ENCODE data around the gene TMEM89. TPM values are rescaled to one million over a fixed set of nuclear protein-coding genes. Genes with fewer than 3 reads are reported as not detected.

TMEM89 gene
- polyA plus RNA-seq, 3 donors: 0.21 TPM; not detected in 2

DNA sequence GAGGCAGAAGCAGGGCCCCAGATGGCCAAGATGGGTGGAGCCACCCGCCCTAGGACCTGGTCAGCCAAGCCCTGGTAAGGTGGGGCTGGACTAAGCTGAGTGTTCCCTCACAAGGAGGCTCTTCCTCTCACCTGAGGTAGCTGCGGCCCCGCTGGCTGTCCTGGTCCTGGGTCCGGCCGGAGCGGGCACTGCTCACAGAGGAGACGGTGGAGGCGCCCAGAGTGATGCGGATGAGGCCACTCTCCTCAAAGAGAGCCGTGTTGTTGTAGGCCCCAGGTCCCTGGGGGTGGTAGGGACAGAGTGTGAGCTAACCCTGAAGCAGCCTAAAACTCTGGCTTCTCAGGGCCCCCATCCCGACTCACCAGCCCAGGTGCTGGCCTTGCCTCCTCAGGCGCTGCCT, 21.0 kb upstream of the TMEM89 start:
- Mint-ChIP-seq H3K4me1 (no peaks in the 10 kb centered on the region), H3K4me3 (no peak overlapping the region), H3K9me3 (no peaks in the 10 kb centered on the region), H3K36me3 (no peaks in the 10 kb centered on the region), H3K27ac (no peak overlapping the region), H3K27me3 (ENCODE audit: low read depth in 3 of 3) (peaks cover 2 to 5% (median 2%) of the 10 kb centered on the region in 3 donors)
- 99% methylated on average over 9 of the region's 12 CpGs for WGBS (ENCODE audit: insufficient coverage)
- H3K4me2 ChIP-seq (replicated peaks; ENCODE audit: extremely low read depth, low read length, poor library complexity, severe bottlenecking): no peak overlapping the region
- TF ChIP-seq, protein P1, sequence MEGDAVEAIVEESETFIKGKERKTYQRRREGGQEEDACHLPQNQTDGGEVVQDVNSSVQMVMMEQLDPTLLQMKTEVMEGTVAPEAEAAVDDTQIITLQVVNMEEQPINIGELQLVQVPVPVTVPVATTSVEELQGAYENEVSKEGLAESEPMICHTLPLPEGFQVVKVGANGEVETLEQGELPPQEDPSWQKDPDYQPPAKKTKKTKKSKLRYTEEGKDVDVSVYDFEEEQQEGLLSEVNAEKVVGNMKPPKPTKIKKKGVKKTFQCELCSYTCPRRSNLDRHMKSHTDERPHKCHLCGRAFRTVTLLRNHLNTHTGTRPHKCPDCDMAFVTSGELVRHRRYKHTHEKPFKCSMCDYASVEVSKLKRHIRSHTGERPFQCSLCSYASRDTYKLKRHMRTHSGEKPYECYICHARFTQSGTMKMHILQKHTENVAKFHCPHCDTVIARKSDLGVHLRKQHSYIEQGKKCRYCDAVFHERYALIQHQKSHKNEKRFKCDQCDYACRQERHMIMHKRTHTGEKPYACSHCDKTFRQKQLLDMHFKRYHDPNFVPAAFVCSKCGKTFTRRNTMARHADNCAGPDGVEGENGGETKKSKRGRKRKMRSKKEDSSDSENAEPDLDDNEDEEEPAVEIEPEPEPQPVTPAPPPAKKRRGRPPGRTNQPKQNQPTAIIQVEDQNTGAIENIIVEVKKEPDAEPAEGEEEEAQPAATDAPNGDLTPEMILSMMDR (IDR thresholded peaks at IDR 0.05): no peak
- intact Hi-C loops (cut with micrococcal nuclease): no loop called here
- H4K20me1 ChIP-seq (ENCODE audit: insufficient read depth, low read length): no peaks in the 10 kb centered on the region
- no peaks in the 10 kb centered on the region for H3K79me2 ChIP-seq (ENCODE audit: insufficient read depth, low read length)
- no peak overlapping the region for H2AFZ ChIP-seq (ENCODE audit: insufficient read depth, low read depth, low read length, poor library complexity, severe bottlenecking)
- H3K4me3 ChIP-seq (replicated peaks in 1 of 3; ENCODE audit: low read depth in 2 of 3, low read length in 3 of 3): no peak overlapping the region
- H3K9ac ChIP-seq (ENCODE audit: insufficient read depth, low read length, poor library complexity, severe bottlenecking): no peak overlapping the region
- H3K9me3 ChIP-seq (replicated peaks in 1 of 2; ENCODE audit: control insufficient read depth in 1 of 2, insufficient read depth in 1 of 2, low read length in 2 of 2): no peaks in the 10 kb centered on the region
- H3K36me3 ChIP-seq (replicated peaks in 1 of 2; ENCODE audit: control insufficient read depth in 1 of 2, insufficient read depth in 2 of 2, low read length in 2 of 2): no peaks in the 10 kb centered on the region
- DNase-seq: no peak
- H3K27me3 ChIP-seq (ENCODE audit: control insufficient read depth in 2 of 2, insufficient read depth in 2 of 2, low read length in 2 of 2): no peaks in the 10 kb centered on the region
- H3K4me1 ChIP-seq (ENCODE audit: control insufficient read depth in 1 of 2, insufficient read depth in 2 of 2, low read length in 2 of 2): no peaks in the 10 kb centered on the region
- H3K27ac ChIP-seq (ENCODE audit: low read depth in 1 of 2, low read length in 2 of 2): no peak overlapping the region

DNA sequence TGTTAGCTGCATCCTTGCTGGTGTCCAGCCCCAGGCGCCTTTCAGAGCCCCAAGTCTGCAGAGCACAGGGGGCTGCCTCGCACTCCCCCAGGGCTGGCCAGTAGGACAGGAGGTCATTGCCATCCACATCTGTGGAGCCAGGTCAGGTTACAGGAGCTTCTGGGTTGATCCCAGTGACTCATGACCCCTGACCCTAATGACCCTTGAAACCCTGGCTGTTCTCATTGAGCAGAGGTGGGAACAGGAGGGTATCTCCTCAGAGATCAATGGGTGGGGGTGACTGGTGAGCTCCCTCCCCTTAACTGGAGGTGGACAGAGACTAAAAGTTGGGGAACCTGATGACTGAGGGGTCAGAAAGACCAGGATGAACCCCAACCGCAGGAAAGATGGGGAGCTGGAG, 19.8 kb upstream of the TMEM89 start:
- Histone ChIP-seq H2AFZ (ENCODE audit: insufficient read depth, low read depth, low read length, poor library complexity, severe bottlenecking) (no peak overlapping the region), H3K4me3 (replicated peaks in 1 of 3; ENCODE audit: low read depth in 2 of 3, low read length in 3 of 3) (no peak overlapping the region), H3K4me1 (ENCODE audit: control insufficient read depth in 1 of 2, insufficient read depth in 2 of 2, low read length in 2 of 2) (peaks cover 2 to 3% of the 10 kb centered on the region in 2 donors), H3K36me3 (replicated peaks in 1 of 2; ENCODE audit: control insufficient read depth in 1 of 2, insufficient read depth in 2 of 2, low read length in 2 of 2) (no peaks in the 10 kb centered on the region), H4K20me1 (ENCODE audit: insufficient read depth, low read length) (no peaks in the 10 kb centered on the region), H3K79me2 (ENCODE audit: insufficient read depth, low read length) (no peaks in the 10 kb centered on the region), H3K9me3 (replicated peaks in 1 of 2; ENCODE audit: control insufficient read depth in 1 of 2, insufficient read depth in 1 of 2, low read length in 2 of 2) (no peaks in the 10 kb centered on the region), H3K27me3 (ENCODE audit: control insufficient read depth in 2 of 2, insufficient read depth in 2 of 2, low read length in 2 of 2) (no peaks in the 10 kb centered on the region), H3K4me2 (replicated peaks; ENCODE audit: extremely low read depth, low read length, poor library complexity, severe bottlenecking) (no peak overlapping the region), H3K9ac (ENCODE audit: insufficient read depth, low read length, poor library complexity, severe bottlenecking) (no peak overlapping the region), H3K27ac (ENCODE audit: low read depth in 1 of 2, low read length in 2 of 2) (no peak overlapping the region)
- Mint-ChIP-seq H3K36me3 (no peaks in the 10 kb centered on the region), H3K27ac (no peak overlapping the region), H3K27me3 (ENCODE audit: low read depth in 3 of 3) (peaks cover 2 to 5% (median 2%) of the 10 kb centered on the region in 3 donors), H3K4me3 (no peak overlapping the region), H3K4me1 (peaks cover 2% of the 10 kb centered on the region), H3K9me3 (no peaks in the 10 kb centered on the region)
- TF ChIP-seq, protein P1 (IDR thresholded peaks at IDR 0.05): no peak
- DNase-seq: no peak
- intact Hi-C loops (cut with micrococcal nuclease): no loop called here
- 94% methylated on average over 2 of the region's 3 CpGs for WGBS (ENCODE audit: insufficient coverage)

All from CD14-positive monocyte (primary cell).